GM12874 (cell line): ENCODE measurements around the gene GALNT2.

Experiments used
- TF ChIP-seq, protein P1 (sequence below): IDR thresholded peaks from 2 replicates; pipeline ENCODE4 v1.5.1; 2011; ENCODE audit warnings: low read depth, mild to moderate bottlenecking, control low read depth, low read length, moderate library complexity; ENCODE audit not compliant: insufficient read depth

GALNT2 gene

GRCh38 chr1:230260831-230261230 lies 193.8 kb downstream of the GALNT2 start:
- TF ChIP-seq, protein P1, sequence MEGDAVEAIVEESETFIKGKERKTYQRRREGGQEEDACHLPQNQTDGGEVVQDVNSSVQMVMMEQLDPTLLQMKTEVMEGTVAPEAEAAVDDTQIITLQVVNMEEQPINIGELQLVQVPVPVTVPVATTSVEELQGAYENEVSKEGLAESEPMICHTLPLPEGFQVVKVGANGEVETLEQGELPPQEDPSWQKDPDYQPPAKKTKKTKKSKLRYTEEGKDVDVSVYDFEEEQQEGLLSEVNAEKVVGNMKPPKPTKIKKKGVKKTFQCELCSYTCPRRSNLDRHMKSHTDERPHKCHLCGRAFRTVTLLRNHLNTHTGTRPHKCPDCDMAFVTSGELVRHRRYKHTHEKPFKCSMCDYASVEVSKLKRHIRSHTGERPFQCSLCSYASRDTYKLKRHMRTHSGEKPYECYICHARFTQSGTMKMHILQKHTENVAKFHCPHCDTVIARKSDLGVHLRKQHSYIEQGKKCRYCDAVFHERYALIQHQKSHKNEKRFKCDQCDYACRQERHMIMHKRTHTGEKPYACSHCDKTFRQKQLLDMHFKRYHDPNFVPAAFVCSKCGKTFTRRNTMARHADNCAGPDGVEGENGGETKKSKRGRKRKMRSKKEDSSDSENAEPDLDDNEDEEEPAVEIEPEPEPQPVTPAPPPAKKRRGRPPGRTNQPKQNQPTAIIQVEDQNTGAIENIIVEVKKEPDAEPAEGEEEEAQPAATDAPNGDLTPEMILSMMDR: no peak

- TF ChIP-seq, protein P1: no peak
Observed at GRCh38 chr1:230261928-230262650, 195.1 kb downstream of the GALNT2 start.

- TF ChIP-seq, protein P1: no peak
Observed at GRCh38 chr1:230262867-230263567, 196.0 kb downstream of the GALNT2 start.

GRCh38 chr1:230263568-230264195 lies 196.6 kb downstream of the GALNT2 start:
- TF ChIP-seq, protein P1: no peak

DNA sequence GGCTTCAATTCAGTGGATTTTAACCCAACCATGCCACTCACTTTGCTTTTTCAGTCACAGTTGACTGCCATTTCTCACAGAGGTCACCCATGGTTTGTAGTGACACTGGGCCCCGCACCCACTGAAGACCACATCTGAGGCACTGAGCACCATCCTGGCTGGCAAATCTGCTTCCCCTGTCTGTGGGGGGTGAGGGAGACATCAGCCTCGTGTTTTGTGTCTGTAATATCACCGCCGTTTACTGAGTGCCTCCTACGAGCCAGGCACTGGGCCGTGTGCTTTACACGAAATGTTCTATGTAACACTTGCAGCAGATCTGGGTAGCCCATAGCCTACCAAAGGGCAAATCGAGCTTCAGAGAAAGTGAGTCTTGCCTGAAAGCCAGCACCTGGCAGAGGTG lies 197.3 kb downstream of the GALNT2 start:
- TF ChIP-seq, protein P1: no peak

- TF ChIP-seq, protein P1: no peak
Observed at GRCh38 chr1:230265200-230266115, 198.4 kb downstream of the GALNT2 start.
